GM12891 (cell line): ENCODE results near the gene TAB2.

Experiments
- PAX5 ChIP-seq: IDR thresholded peaks from 2 replicates; pipeline ENCODE4 v1.6.1; 2011; ENCODE audit warnings: low read length, moderate library complexity, mild to moderate bottlenecking; ENCODE audit not compliant: insufficient read depth, severe bottlenecking
- POLR2AphosphoS5 ChIP-seq: IDR thresholded peaks from 2 replicates; pipeline ENCODE4 v1.6.1; 2011; ENCODE audit warnings: low read depth, low read length, control low read depth

DNA sequence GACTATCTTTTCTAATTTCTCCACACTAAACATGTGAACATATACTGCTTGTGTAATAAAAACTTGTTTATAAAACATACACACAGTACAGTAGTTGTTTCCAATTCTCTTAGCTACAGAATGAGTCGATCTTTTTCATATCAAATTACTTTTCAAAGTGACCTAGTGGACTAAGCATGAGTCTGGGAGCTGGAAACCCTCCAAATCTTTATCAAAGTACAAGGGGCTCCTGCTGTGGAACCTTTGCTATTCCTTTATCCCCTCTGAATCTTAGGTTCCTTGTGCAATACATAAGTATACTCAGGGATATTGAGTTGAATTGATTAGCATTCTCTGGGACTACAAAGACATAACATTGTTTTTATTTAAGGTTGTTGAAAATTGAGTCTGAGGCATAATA lies 48.7 kb upstream of the TAB2 start:
- TF ChIP-seq PAX5: no peak
- TF ChIP-seq POLR2AphosphoS5: no peak
